ENCODE results near the gene AFM. TPM values are rescaled to one million over a fixed set of nuclear protein-coding genes. Genes with fewer than 3 reads are reported as not detected.
"Not testable (repeated sequence)": the region's sequence is repeated elsewhere in the genome, so short reads cannot be mapped to it uniquely, and the experiment has no call there.

AFM gene
- total RNA-seq, 1 experiment from 2014 or later, result not detected

- intact Hi-C loops (cut with micrococcal nuclease), result no loop called here
- BruUV-seq (replicated peaks), result no TSS peak
- TF ChIP-seq, protein P1, sequence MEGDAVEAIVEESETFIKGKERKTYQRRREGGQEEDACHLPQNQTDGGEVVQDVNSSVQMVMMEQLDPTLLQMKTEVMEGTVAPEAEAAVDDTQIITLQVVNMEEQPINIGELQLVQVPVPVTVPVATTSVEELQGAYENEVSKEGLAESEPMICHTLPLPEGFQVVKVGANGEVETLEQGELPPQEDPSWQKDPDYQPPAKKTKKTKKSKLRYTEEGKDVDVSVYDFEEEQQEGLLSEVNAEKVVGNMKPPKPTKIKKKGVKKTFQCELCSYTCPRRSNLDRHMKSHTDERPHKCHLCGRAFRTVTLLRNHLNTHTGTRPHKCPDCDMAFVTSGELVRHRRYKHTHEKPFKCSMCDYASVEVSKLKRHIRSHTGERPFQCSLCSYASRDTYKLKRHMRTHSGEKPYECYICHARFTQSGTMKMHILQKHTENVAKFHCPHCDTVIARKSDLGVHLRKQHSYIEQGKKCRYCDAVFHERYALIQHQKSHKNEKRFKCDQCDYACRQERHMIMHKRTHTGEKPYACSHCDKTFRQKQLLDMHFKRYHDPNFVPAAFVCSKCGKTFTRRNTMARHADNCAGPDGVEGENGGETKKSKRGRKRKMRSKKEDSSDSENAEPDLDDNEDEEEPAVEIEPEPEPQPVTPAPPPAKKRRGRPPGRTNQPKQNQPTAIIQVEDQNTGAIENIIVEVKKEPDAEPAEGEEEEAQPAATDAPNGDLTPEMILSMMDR (IDR thresholded peaks at IDR 0.05; ENCODE audit: unreplicated experiment), result no peak
- H3K27ac Mint-ChIP-seq (ENCODE audit: low read depth, unreplicated experiment), result no peak overlapping the region
- POLR2A ChIA-PET, result interaction anchor here (0.6 to 1.1 kb wide), 3 partner anchors 11 to 77 kb away, joined by 3 read pairs; no protein-coding TSS in a partner anchor
- H3K4me1 Mint-ChIP-seq (ENCODE audit: insufficient read depth, unreplicated experiment), result no peaks in the 10 kb centered on the region
- CTCF ChIA-PET, result interaction anchor here (0.6 kb wide), 1 partner anchor 370 kb away, joined by 3 read pairs; no protein-coding TSS in a partner anchor
- no peak overlapping the region for H3K4me3 Mint-ChIP-seq (ENCODE audit: unreplicated experiment)
- no peak for DNase-seq (ENCODE audit: unreplicated experiment)
- no peaks in the 10 kb centered on the region for H3K27me3 Mint-ChIP-seq (ENCODE audit: insufficient read depth, unreplicated experiment)
- no peaks in the 10 kb centered on the region for H3K9me3 Mint-ChIP-seq (ENCODE audit: unreplicated experiment)
- no peaks in the 10 kb centered on the region for H3K36me3 Mint-ChIP-seq (ENCODE audit: insufficient read depth, unreplicated experiment)
Measured at GRCh38 chr4:73539386-73539785, 57.8 kb downstream of the AFM start.

- Mint-ChIP-seq H3K36me3 (ENCODE audit: insufficient read depth, unreplicated experiment) (no peaks in the 10 kb centered on the region), H3K27me3 (ENCODE audit: insufficient read depth, unreplicated experiment) (no peaks in the 10 kb centered on the region), H3K4me1 (ENCODE audit: insufficient read depth, unreplicated experiment) (no peaks in the 10 kb centered on the region), H3K27ac (ENCODE audit: low read depth, unreplicated experiment) (no peak overlapping the region), H3K9me3 (ENCODE audit: unreplicated experiment) (no peaks in the 10 kb centered on the region), H3K4me3 (ENCODE audit: unreplicated experiment) (no peak overlapping the region)
- TF ChIP-seq, protein P1 (IDR thresholded peaks at IDR 0.05; ENCODE audit: unreplicated experiment), result no peak
- intact Hi-C loops (cut with micrococcal nuclease), result no loop called here
- ChIA-PET POLR2A (interaction anchor here (0.7 kb wide), 1 partner anchor 431 kb away, joined by 3 read pairs; no protein-coding TSS in a partner anchor), CTCF (no interaction called here)
- BruUV-seq (replicated peaks), result no TSS peak
- DNase-seq (ENCODE audit: unreplicated experiment), result no peak
Measured at GRCh38 chr4:73540826-73541225, 59.3 kb downstream of the AFM start.

DNA sequence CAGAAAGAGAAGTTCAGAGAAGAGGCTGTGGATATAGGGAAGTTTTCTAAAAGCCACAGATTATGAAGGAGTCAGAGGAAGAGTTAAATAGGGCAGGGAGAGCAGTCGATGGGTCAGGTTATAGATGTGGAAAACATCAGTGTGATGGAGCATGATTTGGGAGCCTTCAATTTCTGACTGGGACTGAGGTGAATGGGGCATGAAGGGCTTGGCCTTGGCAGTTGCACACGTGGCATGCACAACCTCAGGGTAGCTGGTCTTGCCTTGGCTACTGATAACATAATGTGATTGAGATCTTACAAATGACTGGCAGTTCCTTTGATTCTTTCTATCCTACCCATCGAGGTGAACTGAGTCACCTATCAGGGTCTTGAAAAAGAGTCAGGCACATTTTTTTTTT, 59.7 kb downstream of the AFM start:
- POLR2A ChIA-PET, result interaction anchor here (0.7 kb wide), 1 partner anchor 431 kb away, joined by 3 read pairs; no protein-coding TSS in a partner anchor
- CTCF ChIA-PET, result no interaction called here
- no peak for DNase-seq (ENCODE audit: unreplicated experiment)
- BruUV-seq (replicated peaks), result no TSS peak
- Mint-ChIP-seq H3K27ac (ENCODE audit: low read depth, unreplicated experiment) (no peak overlapping the region), H3K27me3 (ENCODE audit: insufficient read depth, unreplicated experiment) (no peaks in the 10 kb centered on the region), H3K4me3 (ENCODE audit: unreplicated experiment) (no peak overlapping the region), H3K4me1 (ENCODE audit: insufficient read depth, unreplicated experiment) (no peaks in the 10 kb centered on the region), H3K9me3 (ENCODE audit: unreplicated experiment) (no peaks in the 10 kb centered on the region), H3K36me3 (ENCODE audit: insufficient read depth, unreplicated experiment) (no peaks in the 10 kb centered on the region)
- TF ChIP-seq, protein P1 (IDR thresholded peaks at IDR 0.05; ENCODE audit: unreplicated experiment), result no peak
- intact Hi-C loops (cut with micrococcal nuclease), result no loop called here

DNA sequence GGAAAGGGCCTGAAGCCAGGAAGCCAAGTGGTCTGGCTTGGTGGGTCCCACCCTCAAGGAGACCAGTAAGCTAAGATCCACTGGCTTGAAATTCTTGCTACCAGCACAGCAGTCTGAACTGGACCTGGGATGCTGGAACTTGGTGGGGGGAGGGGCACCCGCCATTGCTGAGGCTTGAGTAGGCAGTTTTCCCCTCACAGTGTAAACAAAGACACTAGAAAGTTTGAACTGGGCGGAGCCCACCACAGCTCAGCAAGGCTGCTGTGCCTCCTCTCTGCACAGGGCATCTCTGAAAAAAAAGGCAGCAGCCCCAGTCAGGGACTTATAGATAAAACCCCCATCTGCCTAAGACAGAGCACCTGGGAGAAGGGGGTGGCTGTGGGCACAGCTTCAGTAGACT, 63.1 kb downstream of the AFM start:
- no peaks in the 10 kb centered on the region for H3K27me3 Mint-ChIP-seq (ENCODE audit: insufficient read depth, unreplicated experiment)
- no peak for DNase-seq (ENCODE audit: unreplicated experiment)
- no peaks in the 10 kb centered on the region for H3K9me3 Mint-ChIP-seq (ENCODE audit: unreplicated experiment)
- no TSS peak for BruUV-seq (replicated peaks)
- H3K4me1 Mint-ChIP-seq (ENCODE audit: insufficient read depth, unreplicated experiment), result no peaks in the 10 kb centered on the region
- intact Hi-C loops (cut with micrococcal nuclease), result no loop called here
- TF ChIP-seq, protein P1 (IDR thresholded peaks at IDR 0.05; ENCODE audit: unreplicated experiment), result no peak
- ChIA-PET POLR2A (interaction anchor here (0.8 kb wide), 1 partner anchor 284 kb away, joined by 3 read pairs; no protein-coding TSS in a partner anchor), CTCF (interaction anchor here (1.0 to 1.2 kb wide), 2 partner anchors 22 to 29 kb away, joined by 3 to 4 read pairs; no protein-coding TSS in a partner anchor)
- H3K4me3 Mint-ChIP-seq (ENCODE audit: unreplicated experiment), result no peak overlapping the region
- H3K27ac Mint-ChIP-seq (ENCODE audit: low read depth, unreplicated experiment), result no peak overlapping the region
- H3K36me3 Mint-ChIP-seq (ENCODE audit: insufficient read depth, unreplicated experiment), result no peaks in the 10 kb centered on the region

DNA sequence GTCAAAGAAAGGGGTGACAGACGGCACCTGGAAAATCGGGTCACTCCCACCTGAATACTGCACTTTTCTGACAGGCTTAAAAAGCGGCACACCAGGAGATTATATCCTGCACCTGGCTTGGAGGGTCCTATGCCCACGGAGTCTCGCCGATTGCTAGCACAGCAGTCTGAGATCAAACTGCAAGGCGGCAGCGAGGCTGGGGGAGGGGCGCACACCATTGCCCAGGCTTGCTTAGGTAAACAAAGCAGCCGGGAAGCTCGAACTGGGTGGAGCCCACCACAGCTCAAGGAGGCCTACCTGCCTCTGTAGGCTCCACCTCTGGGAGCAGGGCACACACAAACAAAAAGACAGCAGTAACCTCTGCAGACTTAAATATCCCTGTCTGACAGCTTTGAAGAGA, 69.3 kb downstream of the AFM start:
- H3K4me1 Mint-ChIP-seq (ENCODE audit: insufficient read depth, unreplicated experiment), result not testable (repeated sequence)

More for the DNA sequence above, 69.3 kb downstream of the AFM start:
- POLR2A ChIA-PET; H3K27me3 Mint-ChIP-seq (ENCODE audit: insufficient read depth, unreplicated experiment); H3K9me3 Mint-ChIP-seq (ENCODE audit: unreplicated experiment); intact Hi-C loops (cut with micrococcal nuclease); H3K36me3 Mint-ChIP-seq (ENCODE audit: insufficient read depth, unreplicated experiment); BruUV-seq (replicated peaks); DNase-seq (ENCODE audit: unreplicated experiment); CTCF ChIA-PET; H3K4me3 Mint-ChIP-seq (ENCODE audit: unreplicated experiment); H3K27ac Mint-ChIP-seq (ENCODE audit: low read depth, unreplicated experiment): not testable (repeated sequence)

Data from MCF 10A (cell line).